H9 (cell line): ENCODE measurements around the gene GAL3ST2. TPM values are rescaled to one million over a fixed set of nuclear protein-coding genes. Genes with fewer than 3 reads are reported as not detected.

Source experiments
- DNase-seq: peaks from one replicate; pipeline ENCODE4 v3.0.0-alpha.2; 2017
- H2AFZ ChIP-seq: one replicate; pipeline ENCODE4 v1.6.1; 2013; ENCODE audit warnings: mild to moderate bottlenecking, low read length, control low read depth, moderate library complexity
- H2AK5ac ChIP-seq: 2 replicates; pipeline ENCODE4 v1.6.1; 2013; ENCODE audit warnings: low read length, control low read depth, mixed read lengths; ENCODE audit not compliant: insufficient read length
- H2BK120ac ChIP-seq: one replicate; pipeline ENCODE4 v1.6.1; 2013; ENCODE audit warnings: low read depth, mild to moderate bottlenecking, low read length, control low read depth, inconsistent platforms; ENCODE audit not compliant: poor library complexity, severe bottlenecking
- H2BK12ac ChIP-seq: 2 replicates; pipeline ENCODE4 v1.6.1; 2013; ENCODE audit warnings: low read length, control low read depth, mixed read lengths, low read depth; ENCODE audit not compliant: insufficient read length
- H2BK15ac ChIP-seq: 2 replicates; pipeline ENCODE4 v1.6.1; 2013; ENCODE audit warnings: low read depth, low read length, control low read depth
- H2BK20ac ChIP-seq: one replicate; pipeline ENCODE4 v1.6.1; 2013; ENCODE audit warnings: low read depth, mild to moderate bottlenecking, low read length, control low read depth, inconsistent platforms; ENCODE audit not compliant: poor library complexity, severe bottlenecking
- H2BK5ac ChIP-seq: 2 replicates; pipeline ENCODE4 v1.6.1; 2013; ENCODE audit warnings: low read length, control low read depth, mixed read lengths; ENCODE audit not compliant: insufficient read length
- H3K14ac ChIP-seq: 2 replicates; pipeline ENCODE4 v1.6.1; 2013; ENCODE audit warnings: low read length, control low read depth; ENCODE audit not compliant: insufficient read depth
- H3K18ac ChIP-seq: 2 replicates; pipeline ENCODE4 v1.6.1; 2013; ENCODE audit warnings: low read depth, mild to moderate bottlenecking, mixed read lengths, low read length, control low read depth; ENCODE audit not compliant: insufficient read length
- H3K23ac ChIP-seq: 2 replicates; pipeline ENCODE4 v1.6.1; 2013; ENCODE audit warnings: low read length, control low read depth, mixed read lengths, low read depth; ENCODE audit not compliant: insufficient read length
- H3K23me2 ChIP-seq: 2 replicates; pipeline ENCODE4 v1.6.1; 2013; ENCODE audit warnings: low read depth, mild to moderate bottlenecking, mixed read lengths, low read length, control low read depth; ENCODE audit not compliant: insufficient read length, poor library complexity, severe bottlenecking
- H3K27ac ChIP-seq: 2 replicates; pipeline ENCODE4 v1.5.1; 2013; ENCODE audit warnings: low read length, control low read depth, mixed read lengths, low read depth; ENCODE audit not compliant: insufficient read length
- H3K27me3 ChIP-seq: 2 replicates; pipeline ENCODE4 v1.6.1; 2013; ENCODE audit warnings: low read length, control low read depth, inconsistent platforms; ENCODE audit not compliant: insufficient read depth
- H3K4ac ChIP-seq: 2 replicates; pipeline ENCODE4 v1.6.1; 2013; ENCODE audit warnings: low read depth, mild to moderate bottlenecking, control low read depth, inconsistent platforms, low read length, moderate library complexity
- H3K4me1 ChIP-seq: 2 replicates; pipeline ENCODE4 v1.6.1; 2013; ENCODE audit warnings: low read length, control low read depth, inconsistent platforms; ENCODE audit not compliant: insufficient read depth
- H3K4me2 ChIP-seq: 2 replicates; pipeline ENCODE4 v1.6.1; 2013; ENCODE audit warnings: low read length, control low read depth, mixed read lengths; ENCODE audit not compliant: insufficient read length, insufficient read depth
- H3K56ac ChIP-seq: 2 replicates; pipeline ENCODE4 v1.6.1; 2013; ENCODE audit warnings: low read depth, mild to moderate bottlenecking, mixed read lengths, low read length, control low read depth; ENCODE audit not compliant: insufficient read length
- H3K79me1 ChIP-seq: 2 replicates; pipeline ENCODE4 v1.6.1; 2013; ENCODE audit warnings: low read depth, mild to moderate bottlenecking, moderate library complexity, low read length, control low read depth, inconsistent platforms; ENCODE audit not compliant: insufficient read depth, poor library complexity, severe bottlenecking
- H3K79me2 ChIP-seq: 2 replicates; pipeline ENCODE4 v1.6.1; 2013; ENCODE audit warnings: low read length, control low read depth, inconsistent platforms; ENCODE audit not compliant: insufficient read depth
- H3K9ac ChIP-seq: 2 replicates; pipeline ENCODE4 v1.6.1; 2013; ENCODE audit warnings: low read length, control low read depth, mixed read lengths; ENCODE audit not compliant: insufficient read length; ENCODE audit errors: extremely low read depth
- H3K9me3 ChIP-seq: one replicate; pipeline ENCODE4 v1.6.1; 2013; ENCODE audit warnings: low read depth, low read length, inconsistent platforms; ENCODE audit not compliant: control insufficient read depth
- H3T11ph ChIP-seq: one replicate; pipeline ENCODE4 v1.6.1; 2013; ENCODE audit warnings: mild to moderate bottlenecking, low read length, control low read depth, inconsistent platforms
- H4K20me1 ChIP-seq: one replicate; pipeline ENCODE4 v1.6.1; 2013; ENCODE audit not compliant: control insufficient read depth, insufficient read length, insufficient read depth
- H4K5ac ChIP-seq: 2 replicates; pipeline ENCODE4 v1.6.1; 2013; ENCODE audit warnings: low read depth, mild to moderate bottlenecking, mixed read lengths, low read length, control low read depth; ENCODE audit not compliant: insufficient read length
- H4K8ac ChIP-seq: replicated peaks from 2 replicates; pipeline ENCODE4 v1.6.1; 2013; ENCODE audit warnings: low read length, control low read depth, mixed read lengths, low read depth; ENCODE audit not compliant: insufficient read length
- H4K91ac ChIP-seq: 2 replicates; pipeline ENCODE4 v1.6.1; 2013; ENCODE audit warnings: low read depth, mild to moderate bottlenecking, moderate library complexity, mixed read lengths, low read length, control low read depth; ENCODE audit not compliant: insufficient read length
- H3K27ac Mint-ChIP-seq, 3 experiments: 2 replicates in 2 of 3; 3 replicates in 1 of 3; pipeline ENCODE4 v1.8.0; 2020 to 2021; ENCODE audit warnings: mixed read lengths in 3 of 3, mild to moderate bottlenecking in 1 of 3, moderate library complexity in 1 of 3
- H3K27me3 Mint-ChIP-seq: 2 replicates; pipeline ENCODE4 v1.8.0; 2021; ENCODE audit warnings: low read depth, mild to moderate bottlenecking, moderate library complexity, mixed read lengths
- H3K36me3 Mint-ChIP-seq, 3 experiments: 2 replicates in 2 of 3; 3 replicates in 1 of 3; pipeline ENCODE4 v1.8.0; 2020 to 2021; ENCODE audit warnings: low read depth in 3 of 3, mixed read lengths in 3 of 3; ENCODE audit not compliant: insufficient read depth in 1 of 3
- H3K4me1 Mint-ChIP-seq, 2 experiments: 2 replicates each; pipeline ENCODE4 v1.8.0; 2020; ENCODE audit warnings: mixed read lengths in 2 of 2
- H3K4me3 Mint-ChIP-seq, 2 experiments: 2 replicates in 1 of 2; 3 replicates in 1 of 2; pipeline ENCODE4 v1.8.0; 2020 to 2021; ENCODE audit warnings: mild to moderate bottlenecking in 2 of 2, mixed read lengths in 2 of 2, moderate library complexity in 1 of 2
- H3K9me3 Mint-ChIP-seq, 2 experiments: 2 replicates in 1 of 2; 3 replicates in 1 of 2; pipeline ENCODE4 v1.8.0; 2020; ENCODE audit warnings: mild to moderate bottlenecking in 2 of 2, mixed read lengths in 2 of 2, moderate library complexity in 1 of 2
- CTCF ChIP-seq: fragments of 200-600 bp; sonication (generic); conservative IDR thresholded peaks from 3 replicates; pipeline ENCODE4 v1.8.0; 2021; ENCODE audit warnings: antibody characterized with exemption, mild to moderate bottlenecking
- WGBS: extraction: QIAGEN DNeasy Blood & Tissue Kit; methylation state at CpG from one replicate; pipeline ENCODE4 v1.1.7; 2013; ENCODE audit warnings: missing lambda C conversion rate, low lambda C conversion rate, mixed read lengths; ENCODE audit not compliant: insufficient read length; ENCODE audit errors: extremely low coverage; 5-methylcytosine and 5-hydroxymethylcytosine counted together
- total RNA-seq: library from RNA; stranded (reverse); gene quantifications from 2 replicates; pipeline ENCODE4 v1.2.1, GENCODE V29; 2021

Gene GAL3ST2
- total RNA-seq, 1 experiment from 2014 or later = 0.33 TPM

GRCh38 chr2:241764275-241765241 is 12.1 kb upstream of the GAL3ST2 start:
- no peak overlapping the region for H2AFZ ChIP-seq
- H4K8ac ChIP-seq = no peak overlapping the region
- peak overlapping the region; percentile 64 for H3K18ac ChIP-seq
- Mint-ChIP-seq H3K27ac (peak overlapping the region in 1 of 3 experiments; percentile 29; a peak in 3 of 7 replicates), H3K36me3 (peaks cover 9 to 11% (median 9%) of the 10 kb centered on the region in 3 experiments), H3K4me1 (peaks cover 4 to 16% of the 10 kb centered on the region in 2 experiments), H3K9me3 (peaks cover 7 to 10% of the 10 kb centered on the region in 2 experiments), H3K27me3 (no peaks in the 10 kb centered on the region; the same call in 1 of the 2 replicates), H3K4me3 (no peak overlapping the region)
- no peak overlapping the region for H3K23ac ChIP-seq
- H2BK120ac ChIP-seq = no peak overlapping the region
- no peaks in the 10 kb centered on the region for H3K79me1 ChIP-seq
- H4K91ac ChIP-seq = peak overlapping the region; percentile 53
- no peak overlapping the region for H3T11ph ChIP-seq
- no peak overlapping the region for H2BK20ac ChIP-seq
- H3K14ac ChIP-seq = no peak overlapping the region; the same call in 1 of the 2 replicates
- H3K56ac ChIP-seq = no peak overlapping the region
- H2AK5ac ChIP-seq = no peak overlapping the region
- H2BK12ac ChIP-seq = no peak overlapping the region
- H3K27ac ChIP-seq = no peak overlapping the region
- no peaks in the 10 kb centered on the region for H3K9me3 ChIP-seq
- no peaks in the 10 kb centered on the region for H3K79me2 ChIP-seq
- no peaks in the 10 kb centered on the region for H3K4me1 ChIP-seq
- TF ChIP-seq CTCF = 0 out of 3 replicates have a peak, but pooled peaks have one; percentile 12
- no peaks in the 10 kb centered on the region for H4K20me1 ChIP-seq
- H3K4ac ChIP-seq = no peak overlapping the region
- no peak overlapping the region for H3K9ac ChIP-seq
- H3K27me3 ChIP-seq = no peaks in the 10 kb centered on the region
- no peak overlapping the region for H3K4me2 ChIP-seq
- H2BK15ac ChIP-seq = no peak overlapping the region
- DNase-seq = peak; percentile 42
- no peaks in the 10 kb centered on the region for H3K23me2 ChIP-seq
- no peak overlapping the region for H4K5ac ChIP-seq
- no peak overlapping the region for H2BK5ac ChIP-seq
- no CpG with 5 or more reads among the region's 27 CpGs for WGBS
